ENCODE data around the gene SLC17A8.
"Not testable (repeated sequence)": the region's sequence is repeated elsewhere in the genome, so short reads cannot be mapped to it uniquely, and the experiment has no call there.

The SLC17A8 gene

GRCh38 chr12:100427078-100427477 is 70.2 kb downstream of the SLC17A8 start:
- peak in 1 of 2 experiments; percentile 5 for DNase-seq (ENCODE audit: low read depth in 2 of 2)

GRCh38 chr12:100430251-100430650 is 73.4 kb downstream of the SLC17A8 start:
- not testable (repeated sequence) for DNase-seq (ENCODE audit: low read depth in 2 of 2)

GRCh38 chr12:100433701-100434100 is 76.8 kb downstream of the SLC17A8 start:
- no peak for DNase-seq (ENCODE audit: low read depth in 2 of 2)

- DNase-seq (ENCODE audit: low read depth in 2 of 2) = no peak
Observed at GRCh38 chr12:100434177-100434576, 77.3 kb downstream of the SLC17A8 start.

GRCh38 chr12:100435957-100436356 is 79.1 kb downstream of the SLC17A8 start:
- no peak for DNase-seq (ENCODE audit: low read depth in 2 of 2)

GRCh38 chr12:100437038-100437841 is 80.4 kb downstream of the SLC17A8 start:
- no peak for DNase-seq (ENCODE audit: low read depth in 2 of 2)

GRCh38 chr12:100439797-100440196 is 82.9 kb downstream of the SLC17A8 start:
- no peak for DNase-seq (ENCODE audit: low read depth in 2 of 2)

- no peak for DNase-seq (ENCODE audit: low read depth in 2 of 2)
Observed at GRCh38 chr12:100442403-100442802, 85.5 kb downstream of the SLC17A8 start.

GRCh38 chr12:100443434-100443833 is 86.6 kb downstream of the SLC17A8 start:
- no peak for DNase-seq (ENCODE audit: low read depth in 2 of 2)

- DNase-seq (ENCODE audit: low read depth in 2 of 2) = no peak
Observed at GRCh38 chr12:100445081-100445481, 88.2 kb downstream of the SLC17A8 start.

GRCh38 chr12:100447381-100447780 is 90.5 kb downstream of the SLC17A8 start:
- no peak for DNase-seq (ENCODE audit: low read depth in 2 of 2)

- DNase-seq (ENCODE audit: low read depth in 2 of 2) = no peak
Observed at GRCh38 chr12:100448656-100449055, 91.8 kb downstream of the SLC17A8 start.

GRCh38 chr12:100450735-100451134 is 93.9 kb downstream of the SLC17A8 start:
- no peak for DNase-seq (ENCODE audit: low read depth in 2 of 2)

- DNase-seq (ENCODE audit: low read depth in 2 of 2) = no peak
Observed at GRCh38 chr12:100453951-100454350, 97.1 kb downstream of the SLC17A8 start.

- DNase-seq (ENCODE audit: low read depth in 2 of 2) = no peak
Observed at GRCh38 chr12:100455896-100456295, 99.0 kb downstream of the SLC17A8 start.

GRCh38 chr12:100458191-100458590 is 101.3 kb downstream of the SLC17A8 start:
- DNase-seq (ENCODE audit: low read depth in 2 of 2) = no peak

GRCh38 chr12:100460702-100461101 is 103.8 kb downstream of the SLC17A8 start:
- no peak for DNase-seq (ENCODE audit: low read depth in 2 of 2)

- no peak for DNase-seq (ENCODE audit: low read depth in 2 of 2)
Observed at GRCh38 chr12:100461330-100461973, 104.6 kb downstream of the SLC17A8 start.

- no peak for DNase-seq (ENCODE audit: low read depth in 2 of 2)
Observed at GRCh38 chr12:100463661-100464060, 106.8 kb downstream of the SLC17A8 start.

GRCh38 chr12:100464529-100464928 is 107.7 kb downstream of the SLC17A8 start:
- DNase-seq (ENCODE audit: low read depth in 2 of 2) = no peak

GRCh38 chr12:100468126-100468525 is 111.3 kb downstream of the SLC17A8 start:
- no peak for DNase-seq (ENCODE audit: low read depth in 2 of 2)

Measured in fibroblast of skin of left quadriceps (primary cell).